SK-N-SH treated with all-trans-retinoic acid at 6 μM for 48 hours (cell line): Measurements from ENCODE around the gene DDRGK1.

Experiments
- ATAC-seq: fragments of 200-7000 bp; cut with Tn5 transposase; 3 replicates; pipeline ENCODE4 v1.9.1; 2020; ENCODE audit warnings: mild to moderate bottlenecking, moderate library complexity
- ARNTL ChIP-seq: fragments of 450-650 bp; formaldehyde crosslinking; IDR thresholded peaks from 2 replicates; pipeline ENCODE4 v1.5.0; 2020; ENCODE audit warnings: low read depth, mild to moderate bottlenecking, moderate library complexity, borderline replicate concordance
- BACH2 ChIP-seq: fragments of 250-450 bp; sonication (Bioruptor Pico); IDR thresholded peaks from 2 replicates; pipeline ENCODE4 v1.9.0; 2021; ENCODE audit warnings: mild to moderate bottlenecking, borderline replicate concordance
- CSDC2 ChIP-seq: fragments of 250-450 bp; sonication (Bioruptor Pico); IDR thresholded peaks from 2 replicates; pipeline ENCODE4 v1.5.0; 2020; ENCODE audit warnings: mild to moderate bottlenecking, moderate library complexity
- CSRNP3 ChIP-seq: fragments of 250-450 bp; sonication (Bioruptor Pico); IDR thresholded peaks from 2 replicates; pipeline ENCODE4 v1.5.1; 2021; ENCODE audit warnings: mild to moderate bottlenecking, moderate library complexity
- ESRRG ChIP-seq: fragments of 250-450 bp; sonication (Bioruptor Pico); IDR thresholded peaks from 2 replicates; pipeline ENCODE4 v1.6.1; 2021; ENCODE audit warnings: mild to moderate bottlenecking
- ISL1 ChIP-seq: fragments of 250-450 bp; sonication (Bioruptor Pico); IDR thresholded peaks from 2 replicates; pipeline ENCODE4 v2.1.2; 2022; ENCODE audit warnings: mild to moderate bottlenecking, moderate library complexity
- OSR1 ChIP-seq: fragments of 250-450 bp; sonication (Bioruptor Pico); IDR thresholded peaks from 2 replicates; pipeline ENCODE4 v1.8.0; 2022; ENCODE audit warnings: moderate library complexity, mild to moderate bottlenecking, inconsistent platforms
- PATZ1 ChIP-seq: fragments of 250-450 bp; sonication (Bioruptor Pico); IDR thresholded peaks from 2 replicates; pipeline ENCODE4 v1.8.0; 2020; ENCODE audit warnings: mild to moderate bottlenecking, moderate library complexity, borderline replicate concordance
- PPARA ChIP-seq: fragments of 250-450 bp; sonication (Bioruptor Pico); IDR thresholded peaks from 2 replicates; pipeline ENCODE4 v1.5.0; 2020; ENCODE audit warnings: mild to moderate bottlenecking, borderline replicate concordance
- RARB ChIP-seq: fragments of 250-450 bp; sonication (Bioruptor Pico); IDR thresholded peaks from 2 replicates; pipeline ENCODE4 v1.8.0; 2021; ENCODE audit warnings: mild to moderate bottlenecking, moderate library complexity
- SNAI2 ChIP-seq: fragments of 250-450 bp; sonication (Bioruptor Pico); IDR thresholded peaks from 2 replicates; pipeline ENCODE4 v1.5.0; 2020; ENCODE audit warnings: mild to moderate bottlenecking, moderate library complexity
- TCF4 ChIP-seq: fragments of 250-450 bp; sonication (Bioruptor Pico); IDR thresholded peaks from 2 replicates; pipeline ENCODE4 v1.8.0; 2021; ENCODE audit warnings: mild to moderate bottlenecking, moderate library complexity, borderline replicate concordance
- TOX ChIP-seq: fragments of 250-450 bp; sonication (Bioruptor Pico); IDR thresholded peaks from 2 replicates; pipeline ENCODE4 v1.8.0; 2021; ENCODE audit warnings: mild to moderate bottlenecking, moderate library complexity, borderline replicate concordance
- TSHZ2 ChIP-seq: fragments of 250-450 bp; sonication (Bioruptor Pico); IDR thresholded peaks from 2 replicates; pipeline ENCODE4 v1.5.0; 2020; ENCODE audit warnings: mild to moderate bottlenecking, moderate library complexity
- ZC3H10 ChIP-seq: fragments of 250-450 bp; sonication (Bioruptor Pico); IDR thresholded peaks from 2 replicates; pipeline ENCODE4 v1.5.1; 2021; ENCODE audit warnings: mild to moderate bottlenecking, moderate library complexity
- ZFP3 ChIP-seq: fragments of 250-450 bp; sonication (Bioruptor Pico); IDR thresholded peaks from 2 replicates; pipeline ENCODE4 v1.5.0; 2020; ENCODE audit warnings: mild to moderate bottlenecking, moderate library complexity
- ZFP30 ChIP-seq: fragments of 450-650 bp; formaldehyde crosslinking; IDR thresholded peaks from 2 replicates; pipeline ENCODE4 v1.5.0; 2022; ENCODE audit warnings: mild to moderate bottlenecking, moderate library complexity
- ZNF565 ChIP-seq: fragments of 450-650 bp; formaldehyde crosslinking; conservative IDR thresholded peaks from 2 replicates; pipeline ENCODE4 v1.5.0; 2020; ENCODE audit warnings: low read depth, mild to moderate bottlenecking, moderate library complexity
- ZNF8 ChIP-seq: fragments of 450-650 bp; formaldehyde crosslinking; IDR thresholded peaks from 2 replicates; pipeline ENCODE4 v1.5.0; 2020; ENCODE audit warnings: mild to moderate bottlenecking, moderate library complexity

Gene DDRGK1

GRCh38 chr20:3239026-3239866, 34.8 kb upstream of the DDRGK1 start, which contains the start of gene SLC4A11:
SLC4A11 (minus strand) TSS chr20:3239190; CDS start chr20:3239137, 53 bp downstream.
- TF ChIP-seq BACH2 (CRISPR knock-in tag) (no peak), CSRNP3 (CRISPR knock-in tag) (no peak), ZC3H10 (no peak), CSDC2 (CRISPR knock-in tag) (no peak), ZNF565 (CRISPR knock-in tag) (no peak), OSR1 (CRISPR knock-in tag) (no peak), ZNF8 (CRISPR knock-in tag) (no peak), ISL1 (CRISPR knock-in tag) (no peak), PPARA (CRISPR knock-in tag) (no peak), SNAI2 (CRISPR knock-in tag) (no peak), ZFP30 (CRISPR knock-in tag) (no peak), TCF4 (CRISPR knock-in tag) (no peak), ARNTL (CRISPR knock-in tag) (no peak)
- peak; percentile 71 for ATAC-seq

GRCh38 chr20:3238616-3239025, 34.1 kb upstream of the DDRGK1 start:
- ATAC-seq = peak; percentile 48

GRCh38 chr20:3237958-3238615, 33.6 kb upstream of the DDRGK1 start:
- ATAC-seq = no peak

More at GRCh38 chr20:3238616-3239025, 34.1 kb upstream of the DDRGK1 start:
- no peak for TF ChIP-seq SNAI2 (CRISPR knock-in tag)
- no peak for TF ChIP-seq PATZ1 (CRISPR knock-in tag)
- TF ChIP-seq, all 23 proteins: peak for 0

More at GRCh38 chr20:3237958-3238615, 33.6 kb upstream of the DDRGK1 start:
- TF ChIP-seq SNAI2 (CRISPR knock-in tag) (no peak), ZFP30 (CRISPR knock-in tag) (no peak), ZNF8 (CRISPR knock-in tag) (no peak), TCF4 (CRISPR knock-in tag) (no peak), BACH2 (CRISPR knock-in tag) (no peak), RARB (CRISPR knock-in tag) (no peak), ARNTL (CRISPR knock-in tag) (no peak), TOX (no peak), ESRRG (CRISPR knock-in tag) (no peak), CSRNP3 (CRISPR knock-in tag) (no peak), OSR1 (CRISPR knock-in tag) (no peak), ZNF565 (CRISPR knock-in tag) (no peak), PATZ1 (CRISPR knock-in tag) (no peak), ZFP3 (CRISPR knock-in tag) (no peak), PPARA (CRISPR knock-in tag) (no peak), TSHZ2 (CRISPR knock-in tag) (no peak)
